RWPE1 (cell line): ENCODE data around the gene MYO5A.
"Not testable (repeated sequence)": the region's sequence is repeated elsewhere in the genome, so short reads cannot be mapped to it uniquely, and the experiment has no call there.

Source experiments
- CTCF ChIA-PET: fragments of 350-600 bp; sonication (Branson Sonifier 250); formaldehyde crosslinking; extraction: SDS; loops from one replicate; lab custom pipeline; 2021; lab: Yijun Ruan, JAX
- POLR2A ChIA-PET: fragments of 400-600 bp; formaldehyde crosslinking; extraction: SDS; loops from one replicate; lab custom pipeline; 2020; ENCODE audit warnings: antibody characterized with exemption; ENCODE audit not compliant: low non-redundant PET; lab: Yijun Ruan, JAX
- DNase-seq: peaks from one replicate; pipeline ENCODE4 v3.0.0; 2012; ENCODE audit warnings: low spot score
- H3K27ac ChIP-seq: fragments of 450-650 bp; 2 replicates; pipeline ENCODE4 v1.5.1; 2017
- CTCF ChIP-seq: fragments of 450-650 bp; conservative IDR thresholded peaks from 2 replicates; pipeline ENCODE4 v1.5.1; 2017; ENCODE audit warnings: low read depth, mild to moderate bottlenecking

The MYO5A gene

DNA sequence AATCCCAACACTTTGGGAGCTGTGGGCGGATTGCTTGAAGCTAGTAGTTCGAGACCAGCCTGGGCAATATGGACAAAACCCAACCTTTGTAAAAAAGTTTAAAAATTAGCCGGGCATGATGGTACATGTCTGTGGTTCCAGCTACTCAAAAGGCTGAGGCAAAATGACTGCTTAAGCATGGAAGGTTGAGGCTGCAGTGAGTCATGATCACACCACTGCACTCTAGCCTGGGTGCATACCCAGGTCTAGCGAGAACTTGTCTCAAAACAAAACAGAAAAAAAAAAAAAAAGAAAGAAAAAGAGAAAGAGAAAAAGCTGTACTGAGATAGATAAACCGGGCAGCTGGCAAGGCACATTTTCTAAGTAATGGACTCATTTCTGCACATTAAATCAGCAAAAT lies 29.5 kb upstream of the MYO5A start:
- peak; percentile 72 for DNase-seq
- POLR2A ChIA-PET, result interaction anchor here (0.6 kb wide), 1 partner anchor 73 kb away, joined by 3 read pairs; no protein-coding TSS in a partner anchor
- H3K27ac ChIP-seq, result peak overlapping the region; percentile 51
- CTCF ChIA-PET, result no interaction called here
- no peak for TF ChIP-seq CTCF

GRCh38 chr15:52557274-52557641 lies 28.6 kb upstream of the MYO5A start:
- no peak for DNase-seq

GRCh38 chr15:52556524-52557273 lies 28.0 kb upstream of the MYO5A start:
- TF ChIP-seq CTCF, result no peak
- no peak for DNase-seq
- POLR2A ChIA-PET, result no interaction called here
- H3K27ac ChIP-seq, result no peak overlapping the region
- CTCF ChIA-PET, result no interaction called here

More at GRCh38 chr15:52557274-52557641, 28.6 kb upstream of the MYO5A start:
- no peak overlapping the region for H3K27ac ChIP-seq
- TF ChIP-seq CTCF, result no peak
- ChIA-PET CTCF (no interaction called here), POLR2A (no interaction called here)

DNA sequence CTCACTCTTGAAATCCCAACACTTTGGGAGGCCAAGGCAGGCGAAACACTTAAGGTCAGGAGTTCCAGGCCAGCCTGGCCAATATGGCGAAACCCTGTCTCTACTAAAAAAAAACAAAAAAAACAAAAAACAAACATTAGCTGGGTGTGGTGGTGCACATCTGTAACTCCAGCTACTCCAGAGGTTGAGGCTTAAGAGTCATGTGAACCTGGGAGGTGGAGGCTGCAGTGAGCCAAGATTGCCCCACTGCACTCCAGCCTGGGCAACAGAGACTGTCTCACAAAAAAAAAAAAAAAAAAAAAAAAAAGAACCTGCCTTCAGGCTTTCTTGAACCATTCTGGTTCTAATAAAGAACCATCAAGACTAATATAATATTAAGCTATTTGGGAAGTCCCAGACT lies 23.6 kb upstream of the MYO5A start:
- POLR2A ChIA-PET, result no interaction called here

DNA sequence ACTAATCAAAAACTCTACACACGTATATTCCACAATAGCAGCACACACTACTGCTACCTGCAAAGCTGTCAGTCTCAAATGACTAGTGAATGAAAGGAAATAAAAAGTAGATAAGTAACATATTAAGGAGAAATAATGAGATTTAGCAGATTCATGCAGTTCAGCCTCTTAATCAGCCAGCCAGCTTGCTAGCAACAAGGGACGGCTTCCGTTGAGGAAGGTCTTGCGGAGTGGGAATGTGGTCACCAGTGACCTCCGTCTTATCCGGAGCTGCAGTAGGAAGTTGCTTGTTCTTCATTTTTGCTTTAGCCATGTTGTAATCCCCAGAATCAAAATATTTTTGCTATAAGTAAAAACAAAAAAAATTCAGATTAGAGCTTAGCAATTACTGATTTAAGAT lies 23.1 kb upstream of the MYO5A start:
- TF ChIP-seq CTCF, result no peak
- ChIA-PET POLR2A (no interaction called here), CTCF (interaction anchor here (0.5 to 0.7 kb wide), 2 partner anchors 257 to 277 kb away, joined by 3 read pairs; no protein-coding TSS in a partner anchor)
- H3K27ac ChIP-seq, result no peak overlapping the region
- no peak for DNase-seq

More for the DNA sequence above, 23.6 kb upstream of the MYO5A start:
- no peak overlapping the region for H3K27ac ChIP-seq
- no peak for DNase-seq
- no peak for TF ChIP-seq CTCF
- CTCF ChIA-PET, result interaction anchor here (0.5 to 0.7 kb wide), 3 partner anchors 258 to 586 kb away, joined by 3 read pairs; no protein-coding TSS in a partner anchor

DNA sequence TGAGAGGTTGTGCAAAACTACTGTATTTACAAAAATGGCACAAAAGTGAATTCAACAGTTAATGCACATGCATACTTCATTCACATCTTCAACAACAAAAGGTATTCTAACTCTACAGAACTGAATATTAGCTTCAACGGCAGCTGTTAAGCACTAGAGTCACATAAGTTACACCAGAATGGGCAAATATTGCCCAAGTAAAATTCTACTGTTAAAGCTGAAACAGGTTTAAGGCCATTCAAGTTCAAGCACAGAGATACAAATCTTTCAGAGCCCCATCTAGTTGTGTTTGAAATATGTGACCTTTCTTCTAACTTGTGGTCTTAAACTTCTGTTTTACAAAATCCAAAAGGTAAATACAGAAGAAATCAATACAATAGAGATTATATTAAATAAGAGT lies 22.5 kb upstream of the MYO5A start:
- H3K27ac ChIP-seq, DNase-seq, CTCF ChIA-PET, POLR2A ChIA-PET: not testable (repeated sequence)

DNA sequence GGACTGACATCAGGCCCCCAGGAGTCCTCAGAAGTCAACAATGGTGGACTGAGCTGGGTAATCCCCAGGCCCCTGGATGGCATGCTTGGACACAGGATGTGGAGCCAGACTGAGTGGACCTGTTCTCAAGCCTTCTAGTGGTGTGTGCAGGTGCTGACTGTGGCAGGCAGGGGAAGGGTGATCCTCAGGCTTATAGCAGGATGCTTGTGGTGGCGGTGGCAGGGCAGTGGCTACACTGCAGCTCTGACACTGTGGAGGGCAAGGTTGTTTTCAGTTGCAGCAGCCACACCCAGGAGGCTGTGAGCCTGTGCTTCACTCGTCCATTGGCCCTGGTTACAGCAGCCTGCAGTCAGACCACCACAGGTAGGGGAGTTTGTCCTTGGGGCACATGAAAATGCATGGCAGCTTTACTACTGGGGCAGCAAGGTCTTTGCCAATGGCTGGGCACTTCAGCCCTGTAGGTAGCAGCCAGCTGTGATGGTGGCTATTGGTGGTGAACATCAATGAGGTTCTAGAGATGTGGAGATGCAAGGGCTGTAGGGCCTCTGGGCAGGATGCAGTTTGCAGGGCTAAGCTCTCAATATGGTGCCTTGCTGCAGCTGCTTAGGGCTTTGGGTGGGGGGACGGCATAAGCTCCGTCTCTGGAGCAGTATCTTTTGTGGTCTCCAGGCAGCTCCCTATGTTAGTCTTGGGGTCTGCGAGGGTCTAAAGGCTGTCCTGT lies 17.5 kb upstream of the MYO5A start:
- no peak for TF ChIP-seq CTCF
- H3K27ac ChIP-seq, result no peak overlapping the region
- DNase-seq, result no peak
- POLR2A ChIA-PET, result no interaction called here
- CTCF ChIA-PET, result interaction anchor here (0.6 to 0.7 kb wide), 2 partner anchors 10 to 64 kb away, joined by 4 read pairs; no protein-coding TSS in a partner anchor
